Measurements from ENCODE around the gene ERO1B. TPM values are rescaled to one million over a fixed set of nuclear protein-coding genes. Genes with fewer than 3 reads are reported as not detected.

Gene ERO1B
- total RNA-seq, 1 donor from 2014 or later, result 15.4 TPM

- Mint-ChIP-seq H3K27me3 (no peaks in the 10 kb centered on the region), H3K4me1 (ENCODE audit: low read depth) (peaks cover 2% of the 10 kb centered on the region), H3K36me3 (ENCODE audit: insufficient read depth) (peaks cover 15% of the 10 kb centered on the region), H3K27ac (no peak overlapping the region), H3K4me3 (ENCODE audit: low read depth) (no peak overlapping the region), H3K9me3 (ENCODE audit: low read depth) (peaks cover 11% of the 10 kb centered on the region)
- no peak for DNase-seq (ENCODE audit: low spot score, unreplicated experiment)
- TF ChIP-seq, protein P1, sequence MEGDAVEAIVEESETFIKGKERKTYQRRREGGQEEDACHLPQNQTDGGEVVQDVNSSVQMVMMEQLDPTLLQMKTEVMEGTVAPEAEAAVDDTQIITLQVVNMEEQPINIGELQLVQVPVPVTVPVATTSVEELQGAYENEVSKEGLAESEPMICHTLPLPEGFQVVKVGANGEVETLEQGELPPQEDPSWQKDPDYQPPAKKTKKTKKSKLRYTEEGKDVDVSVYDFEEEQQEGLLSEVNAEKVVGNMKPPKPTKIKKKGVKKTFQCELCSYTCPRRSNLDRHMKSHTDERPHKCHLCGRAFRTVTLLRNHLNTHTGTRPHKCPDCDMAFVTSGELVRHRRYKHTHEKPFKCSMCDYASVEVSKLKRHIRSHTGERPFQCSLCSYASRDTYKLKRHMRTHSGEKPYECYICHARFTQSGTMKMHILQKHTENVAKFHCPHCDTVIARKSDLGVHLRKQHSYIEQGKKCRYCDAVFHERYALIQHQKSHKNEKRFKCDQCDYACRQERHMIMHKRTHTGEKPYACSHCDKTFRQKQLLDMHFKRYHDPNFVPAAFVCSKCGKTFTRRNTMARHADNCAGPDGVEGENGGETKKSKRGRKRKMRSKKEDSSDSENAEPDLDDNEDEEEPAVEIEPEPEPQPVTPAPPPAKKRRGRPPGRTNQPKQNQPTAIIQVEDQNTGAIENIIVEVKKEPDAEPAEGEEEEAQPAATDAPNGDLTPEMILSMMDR (IDR thresholded peaks at IDR 0.05; ENCODE audit: unreplicated experiment), result no peak
These were observed 115.7 kb downstream of the ERO1B start for GRCh38 chr1:236166041-236166440.

Other genes starting within 250 kb of the ERO1B start
- 21.0 and 24.4 TPM in 2 replicates for gene NID1, start 216.9 kb downstream of the ERO1B start, total RNA-seq
- gene GPR137B, start 139.4 kb downstream of the ERO1B start, total RNA-seq, result 6.9 and 9.5 TPM in 2 replicates
- 12.3 and 13.5 TPM in 2 replicates for gene EDARADD, start 112.3 kb upstream of the ERO1B start, total RNA-seq
- gene LGALS8, start 242.0 kb upstream of the ERO1B start, total RNA-seq, result 27.4 and 27.7 TPM in 2 replicates